ENCODE results near the gene CTNNBIP1.

The CTNNBIP1 gene

GRCh38 chr1:9844106-9844505, 66.0 kb downstream of the CTNNBIP1 start:
- Histone ChIP-seq H3K79me2 (no peaks in the 10 kb centered on the region), H3K27ac (no peak overlapping the region), H3K27me3 (ENCODE audit: control insufficient read depth, insufficient read depth, low read length) (no peaks in the 10 kb centered on the region), H3K4me3 (ENCODE audit: low read depth, low read length) (no peak overlapping the region), H3K4me1 (no peaks in the 10 kb centered on the region), H3K9ac (no peak overlapping the region), H3K4me2 (ENCODE audit: low read length) (no peak overlapping the region), H3K9me3 (ENCODE audit: control insufficient read depth, low read length) (no peaks in the 10 kb centered on the region), H2AFZ (no peak overlapping the region), H3K36me3 (ENCODE audit: control insufficient read depth, insufficient read depth, low read length) (no peaks in the 10 kb centered on the region)
- no peak for TF ChIP-seq CTCF (IDR thresholded peaks at IDR 0.05)

- no peak overlapping the region for H3K9ac ChIP-seq
- no peak for TF ChIP-seq CTCF (IDR thresholded peaks at IDR 0.05)
- H3K4me2 ChIP-seq (ENCODE audit: low read length), result no peak overlapping the region
- no peak overlapping the region for H3K27ac ChIP-seq
- no peaks in the 10 kb centered on the region for H3K27me3 ChIP-seq (ENCODE audit: control insufficient read depth, insufficient read depth, low read length)
- no peaks in the 10 kb centered on the region for H3K36me3 ChIP-seq (ENCODE audit: control insufficient read depth, insufficient read depth, low read length)
- H2AFZ ChIP-seq, result no peak overlapping the region
- H3K9me3 ChIP-seq (ENCODE audit: control insufficient read depth, low read length), result no peaks in the 10 kb centered on the region
- no peaks in the 10 kb centered on the region for H3K4me1 ChIP-seq
- H3K79me2 ChIP-seq, result no peaks in the 10 kb centered on the region
- no peak overlapping the region for H3K4me3 ChIP-seq (ENCODE audit: low read depth, low read length)
Measured at GRCh38 chr1:9843576-9843945, 66.5 kb downstream of the CTNNBIP1 start.

GRCh38 chr1:9842781-9843575, 67.1 kb downstream of the CTNNBIP1 start:
- Histone ChIP-seq H3K9ac (no peak overlapping the region), H3K4me3 (ENCODE audit: low read depth, low read length) (no peak overlapping the region), H3K79me2 (no peaks in the 10 kb centered on the region), H3K27ac (no peak overlapping the region), H3K27me3 (ENCODE audit: control insufficient read depth, insufficient read depth, low read length) (no peaks in the 10 kb centered on the region), H3K4me2 (ENCODE audit: low read length) (no peak overlapping the region), H3K36me3 (ENCODE audit: control insufficient read depth, insufficient read depth, low read length) (no peaks in the 10 kb centered on the region), H3K9me3 (ENCODE audit: control insufficient read depth, low read length) (no peaks in the 10 kb centered on the region), H2AFZ (no peak overlapping the region), H3K4me1 (no peaks in the 10 kb centered on the region)
- TF ChIP-seq CTCF (IDR thresholded peaks at IDR 0.05), result no peak

- no peaks in the 10 kb centered on the region for H3K36me3 ChIP-seq (ENCODE audit: control insufficient read depth, insufficient read depth, low read length)
- H3K9ac ChIP-seq, result no peak overlapping the region
- H3K9me3 ChIP-seq (ENCODE audit: control insufficient read depth, low read length), result no peaks in the 10 kb centered on the region
- no peaks in the 10 kb centered on the region for H3K79me2 ChIP-seq
- H3K27ac ChIP-seq, result no peak overlapping the region
- no peak for TF ChIP-seq CTCF (IDR thresholded peaks at IDR 0.05)
- no peak overlapping the region for H3K4me2 ChIP-seq (ENCODE audit: low read length)
- no peak overlapping the region for H2AFZ ChIP-seq
- H3K4me1 ChIP-seq, result no peaks in the 10 kb centered on the region
- H3K27me3 ChIP-seq (ENCODE audit: control insufficient read depth, insufficient read depth, low read length), result no peaks in the 10 kb centered on the region
- no peak overlapping the region for H3K4me3 ChIP-seq (ENCODE audit: low read depth, low read length)
Measured at GRCh38 chr1:9842073-9842711, 67.9 kb downstream of the CTNNBIP1 start.
